ENCODE measurements around the gene DRD1. TPM values are rescaled to one million over a fixed set of nuclear protein-coding genes. Genes with fewer than 3 reads are reported as not detected.
A peak's percentile ranks its signal among the peaks of the same experiment; 100 is the strongest.

DRD1 gene
- total and polyA plus RNA-seq, 7 experiments from 2014 or later, result not detected

GRCh38 chr5:175465282-175465681, 21.3 kb upstream of the DRD1 start:
- H3K36me3 ChIP-seq (ENCODE audit: control insufficient read depth in 2 of 3, insufficient read depth in 3 of 3, low read length in 3 of 3), result no peaks in the 10 kb centered on the region
- H3K4me1 Mint-ChIP-seq, result peaks cover 5 to 24% (median 11%) of the 10 kb centered on the region in 7 donors
- no peaks in the 10 kb centered on the region for H3K27me3 ChIP-seq (ENCODE audit: control insufficient read depth in 2 of 2, insufficient read depth in 2 of 2, low read length in 2 of 2)
- H3K4me3 ChIP-seq (ENCODE audit: low read length), result no peak overlapping the region
- intact Hi-C loops (cut with micrococcal nuclease), result no loop called here
- no peak overlapping the region for H3K4me3 Mint-ChIP-seq
- H3K27ac Mint-ChIP-seq, result peak overlapping the region in 1 of 9 donors; percentile 19
- no peaks in the 10 kb centered on the region for H3K36me3 Mint-ChIP-seq
- H3K9me3 ChIP-seq (ENCODE audit: control insufficient read depth in 2 of 3, low read length in 3 of 3), result no peaks in the 10 kb centered on the region
- no peaks in the 10 kb centered on the region for H3K9me3 Mint-ChIP-seq
- DNase-seq (no peak), ATAC-seq (no peak)
- peaks cover 0 to under 1% (median 0%) of the 10 kb centered on the region in 5 donors for H3K27me3 Mint-ChIP-seq
- ChIA-PET CTCF (interaction anchor here (0.6 to 2.2 kb wide), 8 partner anchors 11 to 236 kb away, joined by 3 to 13 read pairs (median 6); partner anchors contain the start of gene SFXN1), POLR2A (interaction anchor here (1.2 to 2.6 kb wide), 4 partner anchors 11 to 56 kb away, joined by 3 to 9 read pairs (median 6); partner anchors contain the start of gene SFXN1)
- H3K4me1 ChIP-seq (ENCODE audit: control insufficient read depth in 2 of 2, insufficient read depth in 2 of 2, low read length in 2 of 2), result peaks cover 0 to 8% of the 10 kb centered on the region in 2 donors
- H3K27ac ChIP-seq (ENCODE audit: low read depth, low read length), result no peak overlapping the region

- Histone ChIP-seq H3K9me3 (ENCODE audit: control insufficient read depth in 2 of 3, low read length in 3 of 3) (no peaks in the 10 kb centered on the region), H3K4me1 (ENCODE audit: control insufficient read depth in 2 of 2, insufficient read depth in 2 of 2, low read length in 2 of 2) (peaks cover 0 to 8% of the 10 kb centered on the region in 2 donors), H3K36me3 (ENCODE audit: control insufficient read depth in 2 of 3, insufficient read depth in 3 of 3, low read length in 3 of 3) (no peaks in the 10 kb centered on the region), H3K4me3 (ENCODE audit: low read length) (no peak overlapping the region), H3K27me3 (ENCODE audit: control insufficient read depth in 2 of 2, insufficient read depth in 2 of 2, low read length in 2 of 2) (no peaks in the 10 kb centered on the region), H3K27ac (ENCODE audit: low read depth, low read length) (no peak overlapping the region)
- Mint-ChIP-seq H3K27me3 (peaks cover 0 to under 1% (median 0%) of the 10 kb centered on the region in 5 donors), H3K4me3 (peak overlapping the region in 8 of 10 donors; percentile 2 to 77 (median 42)), H3K4me1 (peaks cover 5 to 24% (median 14%) of the 10 kb centered on the region in 7 donors), H3K36me3 (no peaks in the 10 kb centered on the region), H3K27ac (peak overlapping the region in 7 of 9 donors; percentile 4 to 82 (median 19)), H3K9me3 (no peaks in the 10 kb centered on the region)
- intact Hi-C loops (cut with micrococcal nuclease), result loop anchor here (1.0 to 5.0 kb wide), 3 partner anchors 13 to 513 kb away; partner anchors contain the start of gene SFXN1 (in 2 of the 2)
- ChIA-PET CTCF (interaction anchor here (0.6 to 2.2 kb wide), 9 partner anchors 11 to 1075 kb away, joined by 3 to 13 read pairs (median 5); partner anchors contain the start of gene SFXN1), POLR2A (interaction anchor here (0.5 to 2.6 kb wide), 5 partner anchors 11 to 275 kb away, joined by 3 to 9 read pairs (median 5); partner anchors contain the start of gene SFXN1)
- DNase-seq (no peak), ATAC-seq (peak; percentile 19)
Measured at GRCh38 chr5:175464942-175465233, 20.9 kb upstream of the DRD1 start.

- no peaks in the 10 kb centered on the region for H3K9me3 Mint-ChIP-seq
- peak overlapping the region in 9 of 10 donors; percentile 2 to 77 (median 42) for H3K4me3 Mint-ChIP-seq
- peaks cover 0 to 3% (median 0%) of the 10 kb centered on the region in 5 donors for H3K27me3 Mint-ChIP-seq
- no peaks in the 10 kb centered on the region for H3K36me3 Mint-ChIP-seq
- Histone ChIP-seq H3K27ac (ENCODE audit: low read depth, low read length) (no peak overlapping the region), H3K27me3 (ENCODE audit: control insufficient read depth in 2 of 2, insufficient read depth in 2 of 2, low read length in 2 of 2) (no peaks in the 10 kb centered on the region), H3K4me3 (ENCODE audit: low read length) (no peak overlapping the region), H3K4me1 (ENCODE audit: control insufficient read depth in 2 of 2, insufficient read depth in 2 of 2, low read length in 2 of 2) (peaks cover 0 to 8% of the 10 kb centered on the region in 2 donors), H3K9me3 (ENCODE audit: control insufficient read depth in 2 of 3, low read length in 3 of 3) (no peaks in the 10 kb centered on the region), H3K36me3 (ENCODE audit: control insufficient read depth in 2 of 3, insufficient read depth in 3 of 3, low read length in 3 of 3) (no peaks in the 10 kb centered on the region)
- CTCF ChIA-PET, result interaction anchor here (0.6 to 2.2 kb wide), 11 partner anchors 11 to 1076 kb away, joined by 3 to 13 read pairs (median 4); partner anchors contain the start of gene SFXN1
- peaks cover 5 to 24% (median 15%) of the 10 kb centered on the region in 7 donors for H3K4me1 Mint-ChIP-seq
- POLR2A ChIA-PET, result interaction anchor here (0.5 to 2.6 kb wide), 5 partner anchors 12 to 275 kb away, joined by 3 to 9 read pairs (median 5); partner anchors contain the start of gene SFXN1
- peak; percentile 93 for ATAC-seq
- intact Hi-C loops (cut with micrococcal nuclease), result loop anchor here (1.0 to 5.0 kb wide), 3 partner anchors 14 to 512 kb away; partner anchors contain the start of gene SFXN1 (in 2 of the 2)
- DNase-seq, result peak; percentile 28 to 66 (median 61)
- peak overlapping the region in 7 of 9 donors; percentile 4 to 82 (median 19) for H3K27ac Mint-ChIP-seq
Measured at GRCh38 chr5:175464074-175464941, 20.3 kb upstream of the DRD1 start.

GRCh38 chr5:175463641-175464040, 19.7 kb upstream of the DRD1 start:
- no peak for ATAC-seq
- Mint-ChIP-seq H3K36me3 (no peaks in the 10 kb centered on the region), H3K27me3 (peaks cover 0 to 6% (median 0%) of the 10 kb centered on the region in 5 donors), H3K4me3 (no peak overlapping the region), H3K4me1 (peaks cover 5 to 24% (median 15%) of the 10 kb centered on the region in 7 donors), H3K9me3 (no peaks in the 10 kb centered on the region), H3K27ac (peak overlapping the region in 1 of 9 donors; percentile 54)
- no peak overlapping the region for H3K4me3 ChIP-seq (ENCODE audit: low read length)
- POLR2A ChIA-PET, result interaction anchor here (2.6 kb wide), 1 partner anchor 15 kb away, joined by 7 read pairs; the partner anchor contains the start of gene SFXN1
- no peaks in the 10 kb centered on the region for H3K36me3 ChIP-seq (ENCODE audit: control insufficient read depth in 2 of 3, insufficient read depth in 3 of 3, low read length in 3 of 3)
- intact Hi-C loops (cut with micrococcal nuclease), result loop anchor here (1.0 to 5.0 kb wide), 3 partner anchors 15 to 511 kb away; partner anchors contain the start of gene SFXN1 (in 2 of the 2)
- peaks cover 0 to 8% of the 10 kb centered on the region in 2 donors for H3K4me1 ChIP-seq (ENCODE audit: control insufficient read depth in 2 of 2, insufficient read depth in 2 of 2, low read length in 2 of 2)
- no peaks in the 10 kb centered on the region for H3K27me3 ChIP-seq (ENCODE audit: control insufficient read depth in 2 of 2, insufficient read depth in 2 of 2, low read length in 2 of 2)
- DNase-seq, result no peak
- no peaks in the 10 kb centered on the region for H3K9me3 ChIP-seq (ENCODE audit: control insufficient read depth in 2 of 3, low read length in 3 of 3)
- H3K27ac ChIP-seq (ENCODE audit: low read depth, low read length), result no peak overlapping the region
- CTCF ChIA-PET, result interaction anchor here (0.6 to 2.2 kb wide), 5 partner anchors 12 to 391 kb away, joined by 3 to 10 read pairs (median 6); partner anchors contain the start of gene SFXN1

- no peak overlapping the region for H3K4me3 Mint-ChIP-seq
- H3K27ac Mint-ChIP-seq, result no peak overlapping the region
- ATAC-seq, result no peak
Measured at GRCh38 chr5:175461370-175461769, 17.4 kb upstream of the DRD1 start.

GRCh38 chr5:175460552-175460951, 16.6 kb upstream of the DRD1 start:
- intact Hi-C loops (cut with micrococcal nuclease), result loop anchor here (1.0 to 5.0 kb wide), 3 partner anchors 47 to 509 kb away; no protein-coding TSS in a partner anchor
- ChIA-PET POLR2A (no interaction called here), CTCF (interaction anchor here (0.7 to 1.2 kb wide), 2 partner anchors 16 to 510 kb away, joined by 3 to 4 read pairs; partner anchors contain the start of gene DRD1)
- Mint-ChIP-seq H3K36me3 (no peaks in the 10 kb centered on the region), H3K27ac (no peak overlapping the region), H3K4me1 (peaks cover 5 to 24% (median 15%) of the 10 kb centered on the region in 7 donors), H3K27me3 (peaks cover 0 to 15% (median 6%) of the 10 kb centered on the region in 5 donors), H3K4me3 (no peak overlapping the region), H3K9me3 (no peaks in the 10 kb centered on the region)
- no peak for ATAC-seq
- no peak for DNase-seq
- Histone ChIP-seq H3K4me3 (ENCODE audit: low read length) (no peak overlapping the region), H3K36me3 (ENCODE audit: control insufficient read depth in 2 of 3, insufficient read depth in 3 of 3, low read length in 3 of 3) (no peaks in the 10 kb centered on the region), H3K27me3 (ENCODE audit: control insufficient read depth in 2 of 2, insufficient read depth in 2 of 2, low read length in 2 of 2) (peaks cover 0 to 4% of the 10 kb centered on the region in 2 donors), H3K4me1 (ENCODE audit: control insufficient read depth in 2 of 2, insufficient read depth in 2 of 2, low read length in 2 of 2) (peaks cover 0 to 8% of the 10 kb centered on the region in 2 donors), H3K9me3 (ENCODE audit: control insufficient read depth in 2 of 3, low read length in 3 of 3) (no peaks in the 10 kb centered on the region), H3K27ac (ENCODE audit: low read depth, low read length) (no peak overlapping the region)

More at GRCh38 chr5:175461370-175461769, 17.4 kb upstream of the DRD1 start:
- Mint-ChIP-seq H3K4me1 (peaks cover 5 to 24% (median 15%) of the 10 kb centered on the region in 7 donors), H3K27me3 (peaks cover 0 to 12% (median 4%) of the 10 kb centered on the region in 5 donors), H3K36me3 (no peaks in the 10 kb centered on the region), H3K9me3 (no peaks in the 10 kb centered on the region)
- Histone ChIP-seq H3K4me1 (ENCODE audit: control insufficient read depth in 2 of 2, insufficient read depth in 2 of 2, low read length in 2 of 2) (peaks cover 0 to 8% of the 10 kb centered on the region in 2 donors), H3K27me3 (ENCODE audit: control insufficient read depth in 2 of 2, insufficient read depth in 2 of 2, low read length in 2 of 2) (no peaks in the 10 kb centered on the region), H3K36me3 (ENCODE audit: control insufficient read depth in 2 of 3, insufficient read depth in 3 of 3, low read length in 3 of 3) (no peaks in the 10 kb centered on the region), H3K9me3 (ENCODE audit: control insufficient read depth in 2 of 3, low read length in 3 of 3) (no peaks in the 10 kb centered on the region), H3K27ac (ENCODE audit: low read depth, low read length) (no peak overlapping the region), H3K4me3 (ENCODE audit: low read length) (no peak overlapping the region)
- ChIA-PET CTCF (interaction anchor here (1.2 kb wide), 1 partner anchor 17 kb away, joined by 3 read pairs; the partner anchor contains the start of gene DRD1), POLR2A (no interaction called here)
- intact Hi-C loops (cut with micrococcal nuclease), result loop anchor here in 1 of 2 donors (5.0 kb wide), 1 partner anchor 509 kb away; no protein-coding TSS in a partner anchor
- no peak for DNase-seq

All from naive thymus-derived CD4-positive, alpha-beta T cell (primary cell).